ENCODE results near the gene NAIF1. TPM values are rescaled to one million over a fixed set of nuclear protein-coding genes. Genes with fewer than 3 reads are reported as not detected.
A peak's percentile ranks its signal among the peaks of the same experiment; 100 is the strongest.

Gene NAIF1
- total RNA-seq, 2 experiments from 2014 or later = 12.0 to 14.1 TPM

- ChIA-PET CTCF (interaction anchor here (0.7 to 2.5 kb wide), 2 partner anchors 11 to 20 kb away, joined by 3 to 7 read pairs; no protein-coding TSS in a partner anchor), POLR2A (no interaction called here)
- H3K4me1 Mint-ChIP-seq = peaks cover 21% of the 10 kb centered on the region
- H3K9me3 Mint-ChIP-seq = no peaks in the 10 kb centered on the region
- no peaks in the 10 kb centered on the region for H3K27me3 Mint-ChIP-seq
- peaks cover 57% of the 10 kb centered on the region for H3K36me3 Mint-ChIP-seq (ENCODE audit: low read depth)
- H3K4me3 Mint-ChIP-seq = no peak overlapping the region
- no peak for DNase-seq
- H3K27ac Mint-ChIP-seq = no peak overlapping the region
These were observed 39.9 kb upstream of the NAIF1 start for GRCh38 chr9:128106940-128107467.

- H3K36me3 Mint-ChIP-seq (ENCODE audit: low read depth) = peaks cover 61% of the 10 kb centered on the region
- CTCF ChIA-PET = interaction anchor here (2.5 kb wide), 1 partner anchor 11 kb away, joined by 7 read pairs; no protein-coding TSS in a partner anchor
- DNase-seq = no peak
- no peak overlapping the region for H3K4me3 Mint-ChIP-seq
- H3K27ac Mint-ChIP-seq = peak overlapping the region; percentile 44
- H3K27me3 Mint-ChIP-seq = no peaks in the 10 kb centered on the region
- POLR2A ChIA-PET = no interaction called here
- H3K4me1 Mint-ChIP-seq = peaks cover 23% of the 10 kb centered on the region
- H3K9me3 Mint-ChIP-seq = no peaks in the 10 kb centered on the region
These were observed 39.2 kb upstream of the NAIF1 start for GRCh38 chr9:128106181-128106939.

GRCh38 chr9:128105538-128106175, 38.5 kb upstream of the NAIF1 start:
- Mint-ChIP-seq H3K36me3 (ENCODE audit: low read depth) (peaks cover 66% of the 10 kb centered on the region), H3K27ac (no peak overlapping the region), H3K4me3 (no peak overlapping the region), H3K4me1 (peaks cover 28% of the 10 kb centered on the region), H3K27me3 (no peaks in the 10 kb centered on the region), H3K9me3 (no peaks in the 10 kb centered on the region)
- DNase-seq = no peak
- ChIA-PET CTCF (interaction anchor here (0.7 to 2.5 kb wide), 2 partner anchors 12 to 71 kb away, joined by 4 to 7 read pairs; no protein-coding TSS in a partner anchor), POLR2A (interaction anchor here (1.7 kb wide), 1 partner anchor 10 kb away, joined by 4 read pairs; no protein-coding TSS in a partner anchor)

- Mint-ChIP-seq H3K27ac (no peak overlapping the region), H3K4me3 (no peak overlapping the region), H3K36me3 (ENCODE audit: low read depth) (peaks cover 60% of the 10 kb centered on the region), H3K9me3 (no peaks in the 10 kb centered on the region), H3K27me3 (no peaks in the 10 kb centered on the region), H3K4me1 (peaks cover 43% of the 10 kb centered on the region)
- no peak for DNase-seq
- ChIA-PET POLR2A (interaction anchor here (1.7 kb wide), 1 partner anchor 12 kb away, joined by 4 read pairs; no protein-coding TSS in a partner anchor), CTCF (interaction anchor here (0.7 kb wide), 1 partner anchor 29 kb away, joined by 3 read pairs; no protein-coding TSS in a partner anchor)
These were observed 37.1 kb upstream of the NAIF1 start for GRCh38 chr9:128104171-128104618.

GRCh38 chr9:128103589-128103962, 36.5 kb upstream of the NAIF1 start:
- Mint-ChIP-seq H3K27ac (peak overlapping the region; percentile 66), H3K4me3 (no peak overlapping the region), H3K27me3 (no peaks in the 10 kb centered on the region), H3K9me3 (no peaks in the 10 kb centered on the region), H3K4me1 (peaks cover 49% of the 10 kb centered on the region), H3K36me3 (ENCODE audit: low read depth) (peaks cover 57% of the 10 kb centered on the region)
- ChIA-PET CTCF (no interaction called here), POLR2A (interaction anchor here (2.6 kb wide), 1 partner anchor 10 kb away, joined by 9 read pairs; no protein-coding TSS in a partner anchor)
- peak; percentile 38 for DNase-seq

- H3K36me3 Mint-ChIP-seq (ENCODE audit: low read depth) = peaks cover 55% of the 10 kb centered on the region
- peak overlapping the region; percentile 66 for H3K27ac Mint-ChIP-seq
- POLR2A ChIA-PET = interaction anchor here (0.6 to 2.6 kb wide), 3 partner anchors 9 to 197 kb away, joined by 3 to 9 read pairs (median 3); no protein-coding TSS in a partner anchor
- H3K27me3 Mint-ChIP-seq = no peaks in the 10 kb centered on the region
- peaks cover 54% of the 10 kb centered on the region for H3K4me1 Mint-ChIP-seq
- CTCF ChIA-PET = interaction anchor here (0.5 to 0.6 kb wide), 2 partner anchors 40 to 177 kb away, joined by 3 to 4 read pairs; no protein-coding TSS in a partner anchor
- DNase-seq = no peak
- no peaks in the 10 kb centered on the region for H3K9me3 Mint-ChIP-seq
- H3K4me3 Mint-ChIP-seq = no peak overlapping the region
These were observed 35.9 kb upstream of the NAIF1 start for GRCh38 chr9:128102861-128103588.

- Mint-ChIP-seq H3K27me3 (no peaks in the 10 kb centered on the region), H3K4me3 (no peak overlapping the region), H3K36me3 (ENCODE audit: low read depth) (peaks cover 49% of the 10 kb centered on the region), H3K9me3 (no peaks in the 10 kb centered on the region), H3K27ac (no peak overlapping the region), H3K4me1 (peaks cover 59% of the 10 kb centered on the region)
- ChIA-PET CTCF (interaction anchor here (0.6 kb wide), 1 partner anchor 40 kb away, joined by 3 read pairs; no protein-coding TSS in a partner anchor), POLR2A (interaction anchor here (2.6 kb wide), 1 partner anchor 8 kb away, joined by 9 read pairs; no protein-coding TSS in a partner anchor)
- DNase-seq = no peak
These were observed 35.1 kb upstream of the NAIF1 start for GRCh38 chr9:128102196-128102595.

- DNase-seq = no peak
- H3K36me3 Mint-ChIP-seq (ENCODE audit: low read depth) = peaks cover 44% of the 10 kb centered on the region
- no peaks in the 10 kb centered on the region for H3K27me3 Mint-ChIP-seq
- H3K27ac Mint-ChIP-seq = no peak overlapping the region
- ChIA-PET CTCF (no interaction called here), POLR2A (interaction anchor here (1.7 to 2.6 kb wide), 2 partner anchors 8 to 12 kb away, joined by 6 to 9 read pairs; no protein-coding TSS in a partner anchor)
- no peaks in the 10 kb centered on the region for H3K9me3 Mint-ChIP-seq
- H3K4me3 Mint-ChIP-seq = no peak overlapping the region
- peaks cover 64% of the 10 kb centered on the region for H3K4me1 Mint-ChIP-seq
These were observed 34.6 kb upstream of the NAIF1 start for GRCh38 chr9:128101690-128102089.

- Mint-ChIP-seq H3K9me3 (no peaks in the 10 kb centered on the region), H3K4me3 (no peak overlapping the region), H3K36me3 (ENCODE audit: low read depth) (peaks cover 40% of the 10 kb centered on the region), H3K27me3 (no peaks in the 10 kb centered on the region), H3K27ac (no peak overlapping the region), H3K4me1 (peaks cover 68% of the 10 kb centered on the region)
- no peak for DNase-seq
- POLR2A ChIA-PET = interaction anchor here (1.7 to 2.6 kb wide), 2 partner anchors 7 to 13 kb away, joined by 6 to 9 read pairs; no protein-coding TSS in a partner anchor
- CTCF ChIA-PET = interaction anchor here (1.5 kb wide), 1 partner anchor 12 kb away, joined by 5 read pairs; no protein-coding TSS in a partner anchor
These were observed 34.1 kb upstream of the NAIF1 start for GRCh38 chr9:128101231-128101661.

- CTCF ChIA-PET = interaction anchor here (1.2 to 1.7 kb wide), 3 partner anchors 12 to 145 kb away, joined by 3 to 5 read pairs (median 4); no protein-coding TSS in a partner anchor
- no peak overlapping the region for H3K4me3 Mint-ChIP-seq
- H3K27ac Mint-ChIP-seq = peak overlapping the region; percentile 58
- H3K36me3 Mint-ChIP-seq (ENCODE audit: low read depth) = peaks cover 35% of the 10 kb centered on the region
- no peak for DNase-seq
- H3K27me3 Mint-ChIP-seq = no peaks in the 10 kb centered on the region
- H3K9me3 Mint-ChIP-seq = no peaks in the 10 kb centered on the region
- peaks cover 68% of the 10 kb centered on the region for H3K4me1 Mint-ChIP-seq
- POLR2A ChIA-PET = interaction anchor here (1.4 to 1.7 kb wide), 2 partner anchors 8 to 14 kb away, joined by 4 to 6 read pairs; no protein-coding TSS in a partner anchor
These were observed 33.5 kb upstream of the NAIF1 start for GRCh38 chr9:128100581-128100980.

- ChIA-PET POLR2A (interaction anchor here (0.8 to 1.7 kb wide), 3 partner anchors 8 to 156 kb away, joined by 4 to 6 read pairs (median 4); no protein-coding TSS in a partner anchor), CTCF (interaction anchor here (1.2 to 1.7 kb wide), 4 partner anchors 11 to 157 kb away, joined by 3 to 5 read pairs (median 4); no protein-coding TSS in a partner anchor)
These were observed 32.9 kb upstream of the NAIF1 start for GRCh38 chr9:128099932-128100491.

More at GRCh38 chr9:128099932-128100491, 32.9 kb upstream of the NAIF1 start:
- H3K9me3 Mint-ChIP-seq = no peaks in the 10 kb centered on the region
- peak overlapping the region; percentile 58 for H3K27ac Mint-ChIP-seq
- DNase-seq = peak; percentile 24
- H3K27me3 Mint-ChIP-seq = no peaks in the 10 kb centered on the region
- H3K4me3 Mint-ChIP-seq = no peak overlapping the region
- H3K36me3 Mint-ChIP-seq (ENCODE audit: low read depth) = peaks cover 34% of the 10 kb centered on the region
- H3K4me1 Mint-ChIP-seq = peaks cover 72% of the 10 kb centered on the region

Measured in activated CD4-positive, alpha-beta memory T cell treated with anti-CD3 and anti-CD28 coated beads, Interleukin-2, amount 10 ng/mL, durations not matched to agents 7 days and 5 days (primary cell).